Activated CD8-positive, alpha-beta memory T cell treated with anti-CD3 and anti-CD28 coated beads for 4 hours (primary cell): ENCODE data around the gene PTPRN2.
"Not testable (repeated sequence)": the region's sequence is repeated elsewhere in the genome, so short reads cannot be mapped to it uniquely, and the experiment has no call there.

Experiments used
- DNase-seq, 2 donors: peaks; one replicate each; pipeline ENCODE4 v3.0.0-alpha.2; 2020; ENCODE audit warnings: low read depth in 2 of 2

The PTPRN2 gene

DNA sequence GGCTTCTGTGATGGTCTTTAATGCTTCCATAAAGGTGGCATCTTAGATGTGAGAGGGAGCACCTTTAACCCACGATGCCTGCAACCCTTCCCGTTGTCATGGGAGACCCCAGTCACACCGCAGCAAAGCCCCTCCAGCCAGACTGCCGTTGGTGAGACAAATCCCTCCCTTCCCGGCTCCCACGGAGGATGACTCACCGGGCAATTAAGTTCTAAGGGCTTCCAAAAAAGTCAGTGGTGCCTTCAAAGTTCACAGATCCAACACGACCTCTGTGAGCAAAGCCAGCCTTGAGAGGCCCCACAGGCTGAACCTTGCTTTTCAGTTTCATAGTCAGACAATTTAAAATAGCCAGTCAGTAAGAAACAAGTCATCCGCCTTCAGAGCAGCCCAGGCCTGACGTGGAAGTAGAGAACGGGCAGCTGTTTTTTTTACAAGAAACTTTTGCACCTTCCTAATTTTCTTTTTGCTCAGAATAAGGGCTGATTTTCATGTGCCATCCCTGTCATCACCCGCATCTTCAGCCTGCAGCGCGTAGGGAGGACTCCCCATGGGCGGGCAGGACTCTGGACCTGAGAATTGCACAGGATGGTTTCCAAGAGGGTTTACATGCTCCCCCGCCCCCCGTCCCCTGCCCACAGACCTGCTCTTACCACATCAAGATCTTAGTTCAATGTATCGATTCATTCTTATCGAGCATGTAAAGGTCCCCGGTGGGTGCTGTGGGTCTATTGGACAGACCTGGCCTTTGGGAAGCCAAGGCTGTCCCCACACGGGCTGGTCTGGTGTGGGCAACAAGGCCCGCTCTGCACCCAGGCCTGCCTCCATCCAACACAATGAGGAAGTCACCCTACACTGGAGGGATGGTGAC is 916.9 kb downstream of the PTPRN2 start:
- no peak for DNase-seq

DNA sequence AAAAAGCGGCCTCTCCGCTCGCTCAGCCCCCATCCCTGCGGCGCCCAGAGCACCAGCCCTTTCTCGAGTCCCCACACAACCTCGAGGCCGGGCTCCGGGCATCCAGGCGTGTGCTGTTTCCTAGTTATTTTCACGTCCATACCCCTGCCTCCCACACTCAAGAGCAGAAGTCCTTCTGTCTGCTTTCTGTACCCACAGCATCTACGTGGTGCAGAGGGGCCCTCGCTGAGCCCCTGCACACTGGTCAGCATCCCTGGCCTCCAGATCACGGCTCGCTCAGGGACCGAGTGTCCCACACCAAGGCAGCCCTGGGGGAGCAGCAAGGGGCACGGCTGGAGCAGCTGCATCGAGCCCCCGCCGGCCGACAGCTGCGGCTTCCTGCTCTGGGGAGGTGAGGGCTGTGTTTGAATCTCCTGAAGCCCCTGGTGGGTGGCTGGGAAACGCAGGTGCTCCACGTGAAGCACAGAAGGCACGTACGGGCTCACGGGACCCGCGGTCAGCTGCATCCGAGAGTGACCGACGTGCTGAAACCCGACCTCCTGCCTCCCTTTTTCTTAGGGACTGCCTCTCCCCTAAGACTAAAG is 917.8 kb downstream of the PTPRN2 start:
- no peak for DNase-seq

DNA sequence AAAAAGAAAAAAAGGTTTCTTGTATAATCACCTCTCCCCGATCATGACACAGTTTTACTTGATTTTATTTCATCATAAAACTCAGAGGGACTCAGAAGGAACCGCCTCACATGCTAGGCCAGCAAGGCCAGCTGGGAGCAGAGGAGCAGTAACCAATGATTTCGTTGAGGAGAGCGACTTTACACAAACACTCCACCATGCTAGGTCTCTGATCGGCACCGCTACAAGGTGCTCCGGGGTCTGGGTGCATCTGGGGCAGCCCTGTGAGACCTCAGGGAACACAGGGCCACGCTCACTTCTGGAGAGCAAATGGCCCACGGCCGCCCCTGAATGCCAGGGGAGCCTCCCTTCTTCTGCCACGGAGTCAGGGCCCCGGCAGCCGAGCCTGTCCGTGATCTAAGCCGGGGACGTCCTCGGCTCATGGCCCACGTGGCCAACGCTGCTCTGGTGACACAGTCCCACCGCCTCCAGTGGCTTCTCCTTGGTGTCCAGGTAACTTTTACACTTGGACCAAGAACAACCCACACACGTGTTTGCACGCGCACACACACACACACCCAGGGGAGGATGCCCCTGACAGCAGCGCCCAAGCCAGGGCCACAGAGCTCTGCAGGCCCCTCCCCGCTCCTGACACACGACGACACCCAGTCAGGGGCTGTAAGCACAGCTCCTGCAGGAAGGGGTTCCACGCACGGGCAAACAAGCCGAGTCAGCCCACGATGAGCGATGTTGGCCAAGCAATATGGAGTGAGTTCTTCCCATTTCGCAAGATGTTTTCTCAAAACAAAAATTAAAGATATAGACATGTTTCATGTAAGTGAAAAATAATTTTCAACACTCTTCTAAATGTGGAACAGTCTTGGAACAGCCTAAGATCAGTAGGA is 918.5 kb downstream of the PTPRN2 start:
- no peak for DNase-seq

DNA sequence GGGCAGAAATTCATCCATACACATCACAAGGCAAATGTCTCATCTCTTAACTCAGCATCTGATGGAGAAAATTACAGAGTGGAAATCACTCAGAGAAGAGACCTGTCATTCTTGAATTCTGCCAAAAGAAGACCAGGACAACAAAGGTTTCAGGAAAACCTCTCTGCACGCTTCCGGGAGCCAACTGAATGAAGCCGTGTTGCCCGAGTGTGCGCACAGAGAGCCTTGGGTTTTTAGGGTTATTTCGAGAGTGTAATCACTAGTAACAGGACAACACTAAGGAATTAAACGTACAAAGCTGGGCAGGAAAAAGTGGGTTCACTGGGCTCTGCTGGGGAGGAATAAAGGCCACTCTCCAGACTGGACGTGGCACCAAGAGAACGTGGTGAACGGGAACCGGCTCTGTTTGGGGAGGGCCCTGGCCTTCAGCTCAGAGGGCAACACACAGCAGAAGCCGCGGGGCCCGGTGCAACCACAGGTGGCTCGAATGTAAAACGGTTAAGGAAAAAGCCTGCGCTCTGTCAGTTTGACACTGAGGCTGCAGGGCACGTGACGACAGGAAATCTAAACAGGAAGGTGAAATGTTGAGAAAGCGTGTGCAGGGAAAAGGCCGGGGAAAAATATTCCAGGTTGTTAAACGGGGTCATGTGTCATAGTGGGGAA is 919.3 kb downstream of the PTPRN2 start:
- DNase-seq, result no peak

DNA sequence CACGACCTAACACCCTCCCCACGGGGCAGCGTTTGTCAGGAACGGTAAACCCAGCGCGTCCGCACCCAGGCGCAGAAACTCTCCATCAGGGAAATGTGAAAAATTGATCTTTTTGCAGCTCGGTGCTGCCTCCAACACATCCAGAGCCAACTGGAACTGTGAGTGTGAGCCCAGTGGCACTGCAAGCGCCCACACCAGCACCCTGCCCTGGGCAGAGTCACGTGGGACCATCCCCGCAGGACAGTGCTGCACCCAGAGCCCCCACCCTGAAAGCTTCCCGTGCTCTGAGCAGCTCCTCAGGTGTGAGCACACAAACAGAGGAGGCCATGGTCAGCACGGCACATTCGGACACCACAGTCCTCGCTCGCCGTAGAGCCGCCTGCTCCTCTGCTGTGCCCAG is 919.9 kb downstream of the PTPRN2 start:
- DNase-seq, result no peak

DNA sequence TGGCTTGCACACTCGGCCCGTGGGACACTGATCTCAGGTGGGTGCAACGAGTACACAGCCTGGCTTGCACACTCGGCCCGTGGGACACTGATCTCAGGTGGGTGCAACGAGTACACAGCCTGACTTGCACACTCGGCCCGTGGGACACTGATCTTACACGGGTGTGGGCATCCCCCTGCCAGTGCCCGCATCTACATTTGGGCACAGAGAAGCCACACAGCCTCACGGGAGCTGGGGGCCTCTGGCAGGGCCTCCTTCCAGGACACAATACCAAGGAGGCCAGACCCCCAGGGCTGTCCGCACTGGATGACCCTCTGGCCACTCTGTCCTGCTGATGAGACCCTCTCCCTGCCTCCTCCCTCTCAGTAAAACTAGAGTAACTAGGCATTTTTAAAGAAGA is 920.4 kb downstream of the PTPRN2 start:
- no peak for DNase-seq

DNA sequence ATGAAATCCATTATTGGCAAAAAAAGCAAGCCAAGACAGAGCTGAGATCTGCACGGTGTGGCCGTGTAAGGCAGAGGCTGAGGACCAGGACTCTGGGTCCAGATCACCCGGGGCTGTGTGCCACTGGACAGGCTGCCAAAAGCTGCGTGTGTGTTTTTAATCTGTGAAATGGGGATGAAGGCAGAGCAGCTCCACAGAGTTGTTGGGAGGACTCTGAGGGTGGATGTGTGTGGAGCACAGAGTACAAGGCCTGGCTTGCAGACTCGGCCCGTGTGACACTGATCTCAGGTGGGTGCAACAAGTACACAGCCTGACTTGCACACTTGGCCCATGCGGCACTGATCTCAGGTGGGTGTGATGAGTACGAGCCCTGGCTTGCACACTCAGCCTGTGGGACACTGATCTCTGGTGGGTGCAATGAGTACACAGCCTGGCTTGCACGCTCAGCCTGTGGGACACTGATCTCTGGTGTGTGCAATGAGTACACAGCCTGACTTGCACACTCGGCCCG is 921.0 kb downstream of the PTPRN2 start:
- DNase-seq, result no peak

DNA sequence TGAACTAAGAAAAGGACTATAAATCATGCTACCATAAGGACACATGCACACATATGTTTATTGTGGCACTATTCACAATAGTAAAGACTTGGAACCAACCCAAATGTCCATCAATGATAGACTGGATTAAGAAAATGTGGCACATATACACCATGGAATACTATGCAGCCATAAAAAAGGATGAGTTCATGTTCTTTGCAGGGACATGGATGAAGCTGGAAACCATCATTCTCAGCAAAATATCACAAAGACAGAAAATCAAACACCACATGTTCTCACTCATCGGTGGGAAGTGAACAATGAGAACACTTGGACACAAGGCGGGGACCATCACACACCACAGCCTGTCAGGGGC is 922.0 kb downstream of the PTPRN2 start:
- DNase-seq, result not testable (repeated sequence)

DNA sequence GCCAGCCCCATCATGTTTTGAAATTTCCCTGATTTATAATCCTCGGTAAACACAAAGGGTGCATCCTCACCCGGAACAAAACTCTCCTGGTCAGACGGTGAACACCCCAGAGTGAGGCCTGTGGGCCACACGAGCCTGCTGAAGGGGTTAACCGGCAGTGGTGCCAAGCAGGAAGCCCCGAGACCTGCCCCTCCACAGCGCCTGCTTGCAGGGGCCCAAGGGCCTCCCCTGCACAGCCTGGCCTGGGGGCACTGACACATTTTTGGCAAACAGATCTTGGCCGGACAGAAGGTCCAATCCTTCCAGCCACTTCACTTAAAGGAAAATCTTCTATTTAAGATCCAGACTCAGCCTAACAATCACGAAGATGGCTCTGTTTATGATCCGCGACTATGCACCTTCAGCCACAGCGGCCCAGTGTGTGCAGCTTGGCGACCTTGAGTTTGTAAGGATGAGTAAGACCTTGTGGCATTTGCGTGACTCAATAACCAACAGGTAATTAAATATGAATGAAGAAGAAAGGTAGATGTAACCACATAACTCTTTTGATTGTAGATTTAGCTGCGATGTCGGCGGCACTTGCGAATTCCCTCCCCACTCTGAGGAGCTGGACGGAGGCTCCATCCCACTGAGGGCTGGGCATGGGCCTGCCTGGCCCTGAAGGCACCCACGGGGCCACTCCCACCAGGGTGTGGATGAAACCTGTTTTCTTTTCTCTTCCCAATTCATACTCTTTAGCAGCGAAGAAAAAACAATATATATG is 922.6 kb downstream of the PTPRN2 start:
- no peak for DNase-seq

DNA sequence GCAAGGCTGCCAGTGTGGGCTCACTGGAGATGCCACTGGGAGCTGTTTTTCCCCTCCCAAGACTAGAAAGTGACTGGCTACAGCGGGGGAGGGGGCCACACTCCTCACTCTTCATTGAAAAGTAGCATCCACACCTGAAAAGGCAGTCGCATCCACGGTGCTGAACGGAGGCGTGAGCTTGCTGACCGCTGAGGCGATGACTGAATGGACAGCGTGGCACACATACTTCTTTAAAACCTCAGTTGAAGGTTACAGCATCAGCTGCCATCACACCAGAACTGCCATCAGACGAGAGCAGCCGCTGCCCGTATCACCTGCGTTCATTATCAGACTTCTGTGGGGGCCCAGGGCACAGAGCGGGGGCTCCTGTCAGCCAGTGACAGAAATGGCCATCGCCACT is 923.6 kb downstream of the PTPRN2 start:
- DNase-seq, result no peak

DNA sequence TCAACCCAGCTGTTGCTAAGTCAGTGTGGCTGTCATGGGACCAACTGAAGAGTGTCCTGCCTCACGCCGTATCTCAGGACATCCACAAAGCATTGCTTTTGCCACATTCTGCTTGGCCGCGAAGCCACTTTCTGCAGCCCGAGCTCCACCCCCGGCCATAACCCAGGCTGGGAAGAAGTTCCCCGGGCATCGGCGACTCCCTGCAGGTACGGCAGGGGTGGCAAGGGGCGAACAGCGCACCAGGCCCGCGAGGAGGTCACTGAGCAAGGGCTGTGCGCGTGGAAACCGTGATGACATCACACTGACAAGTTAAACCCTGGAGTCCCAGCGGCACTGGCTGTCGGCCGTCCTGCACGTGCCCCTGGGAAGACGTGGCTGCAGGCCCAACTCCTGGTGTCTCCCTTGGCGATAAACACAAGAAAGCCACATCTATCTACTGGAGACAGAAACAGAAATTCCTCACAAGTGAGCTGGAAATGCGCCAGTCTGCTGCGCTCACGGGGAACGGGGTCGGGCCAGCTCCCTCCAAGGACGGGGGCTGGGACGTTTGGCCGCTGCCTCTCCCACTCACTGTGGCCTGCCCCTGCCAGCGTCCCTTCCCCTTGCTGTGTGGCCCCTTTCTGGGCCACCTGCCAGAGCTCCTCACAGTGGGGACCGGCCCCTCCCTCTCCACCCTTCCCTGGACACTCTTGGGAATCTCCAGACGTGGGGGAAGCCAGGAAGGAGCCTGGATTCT is 924.5 kb downstream of the PTPRN2 start:
- DNase-seq, result no peak

DNA sequence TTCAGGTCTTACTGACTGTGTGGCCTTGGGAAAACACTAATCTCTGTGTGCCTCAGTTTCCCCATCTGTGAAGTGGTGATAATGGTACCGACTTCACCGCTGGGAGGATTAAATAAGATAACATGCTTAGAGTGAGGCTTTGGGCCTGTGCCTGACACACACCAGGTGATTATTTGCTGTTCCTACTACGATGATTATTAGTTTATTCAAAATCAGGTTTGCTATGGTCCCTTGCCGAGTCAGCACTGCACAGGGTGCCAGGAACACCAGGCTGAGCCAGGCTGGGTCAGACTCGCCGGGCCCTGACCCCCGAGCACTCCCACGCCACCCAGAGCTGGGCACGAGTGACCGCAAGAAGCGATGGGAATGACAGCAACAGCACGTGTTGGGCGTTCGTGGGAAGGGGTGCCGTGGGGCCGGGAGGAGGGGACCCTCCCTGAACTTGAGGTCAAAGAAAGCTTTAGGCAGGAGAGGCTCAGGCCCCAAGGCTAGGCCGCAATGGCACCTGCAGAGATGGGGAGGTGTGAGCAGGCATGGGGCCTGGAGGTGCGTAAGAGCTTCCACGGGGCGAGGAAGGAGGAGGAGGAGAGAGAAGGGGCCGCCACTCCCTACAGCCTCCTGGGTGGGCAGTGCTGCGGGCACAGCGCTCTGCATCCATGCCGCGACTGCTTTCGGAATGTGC is 925.4 kb downstream of the PTPRN2 start:
- no peak for DNase-seq

DNA sequence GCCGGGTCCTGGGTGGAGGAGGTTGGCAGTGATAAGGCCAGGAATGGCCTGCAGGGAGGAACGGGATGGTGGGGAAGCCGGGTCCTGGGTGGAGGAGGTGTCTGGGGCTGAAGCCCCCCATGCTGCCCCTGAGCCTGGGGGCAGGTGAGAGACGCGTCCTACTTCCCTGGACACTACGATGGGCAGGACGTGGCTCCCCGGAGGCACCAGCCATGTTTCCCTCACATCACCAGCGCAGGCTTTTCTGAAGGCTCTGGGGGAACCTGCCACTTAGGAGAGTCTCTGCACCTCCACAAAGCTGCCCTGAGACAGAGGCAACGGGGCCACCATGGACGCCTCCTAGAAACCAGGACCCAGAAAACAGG is 926.0 kb downstream of the PTPRN2 start:
- no peak for DNase-seq

DNA sequence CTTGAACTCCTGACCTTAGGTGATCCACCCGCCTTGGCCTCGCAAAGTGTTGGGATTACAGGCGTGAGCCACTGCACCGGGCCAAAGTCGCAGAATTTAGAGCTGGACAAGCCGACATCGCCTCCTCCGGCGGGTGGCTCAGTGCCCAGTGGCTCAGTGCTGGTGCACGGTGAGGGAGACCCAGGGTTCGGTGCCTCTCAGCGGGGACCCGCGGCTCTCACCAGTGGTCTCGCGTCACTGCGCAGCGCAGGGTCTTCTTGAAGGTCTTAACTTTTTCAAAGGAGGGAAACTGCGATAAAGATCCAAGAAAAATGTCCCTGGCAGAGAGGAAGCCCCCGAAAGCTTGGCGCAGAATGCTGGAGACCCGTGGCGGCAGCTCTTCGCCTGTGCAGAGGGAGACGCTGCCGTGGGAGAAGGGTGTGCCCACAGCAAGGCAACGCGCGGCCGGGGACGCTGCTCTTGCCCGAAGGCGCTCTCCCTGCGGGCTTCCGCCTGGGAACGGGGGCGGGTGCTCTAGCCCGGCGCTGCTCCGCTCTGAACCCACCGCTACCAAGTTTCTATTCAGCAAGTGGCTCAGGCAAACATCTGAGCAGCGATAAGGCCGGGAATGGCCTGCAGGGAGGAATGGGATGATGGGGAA is 926.5 kb downstream of the PTPRN2 start:
- DNase-seq, result no peak

DNA sequence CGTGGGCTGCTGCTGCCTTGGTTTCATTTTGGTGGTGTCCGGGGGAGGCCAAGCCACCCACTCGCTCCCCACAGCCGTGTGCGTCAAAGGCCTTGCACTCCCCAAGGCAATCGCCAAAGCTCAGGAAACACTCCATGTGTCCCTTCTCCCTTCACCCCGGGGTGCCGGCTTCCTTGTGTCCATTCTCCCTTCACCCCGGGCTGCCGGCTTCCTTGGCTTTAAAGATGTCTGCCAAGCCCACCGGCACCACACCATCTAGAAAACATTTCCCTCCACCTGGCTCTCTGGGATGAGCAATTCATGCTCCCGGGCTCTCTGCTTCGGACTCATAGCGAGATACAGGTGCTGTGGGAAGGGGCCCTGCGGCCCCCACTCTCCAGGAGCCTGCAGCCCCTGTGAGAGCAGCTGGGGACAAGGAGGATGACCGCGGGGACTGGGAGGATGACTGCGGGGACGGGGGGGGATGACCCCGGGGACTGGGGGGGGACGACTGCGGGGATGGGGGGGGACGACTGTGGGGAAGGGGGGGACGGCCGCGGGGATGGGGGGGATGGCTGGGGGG is 928.7 kb downstream of the PTPRN2 start:
- DNase-seq, result no peak

DNA sequence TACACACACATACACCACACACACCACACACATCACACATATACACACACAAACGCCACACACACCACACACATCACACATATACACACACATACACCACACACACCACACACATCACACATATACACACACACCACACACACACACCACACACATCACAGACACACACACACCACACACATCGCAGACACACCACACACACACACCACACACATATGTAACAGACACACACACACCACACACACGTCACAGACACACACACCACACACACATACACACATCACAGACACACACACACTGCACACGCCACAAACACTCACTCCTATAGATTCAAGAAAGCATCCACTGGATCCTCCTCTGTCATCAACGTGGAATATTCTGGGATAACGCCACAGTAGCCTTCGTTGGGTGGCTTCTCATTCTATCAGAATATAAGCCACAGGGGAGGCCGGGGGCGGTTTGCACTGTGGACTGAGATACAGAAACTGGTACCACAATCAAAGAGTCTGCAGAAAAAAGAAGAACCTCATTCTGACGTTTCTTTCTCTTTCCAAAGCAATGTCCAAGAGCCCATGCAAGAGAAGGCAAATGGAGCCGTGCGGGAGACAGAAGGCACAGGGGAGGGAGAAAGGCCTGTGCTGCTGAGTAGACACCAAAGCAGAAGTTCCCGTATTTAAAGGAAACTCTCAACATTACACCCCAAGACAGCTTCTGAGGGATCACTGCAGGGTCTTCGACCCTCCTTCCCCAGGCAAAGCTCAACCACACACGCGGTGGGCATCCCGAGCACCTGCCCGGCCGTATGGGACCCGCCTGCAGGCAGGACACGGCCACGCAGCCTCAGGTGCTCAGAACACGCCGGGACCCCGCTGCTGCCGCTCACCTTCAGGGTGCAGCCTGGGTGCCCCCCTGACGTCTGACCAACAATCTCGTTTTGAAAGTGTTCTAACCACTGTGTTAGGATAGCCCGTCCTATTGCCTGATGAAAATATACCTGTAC is 929.6 kb downstream of the PTPRN2 start:
- DNase-seq, result no peak

DNA sequence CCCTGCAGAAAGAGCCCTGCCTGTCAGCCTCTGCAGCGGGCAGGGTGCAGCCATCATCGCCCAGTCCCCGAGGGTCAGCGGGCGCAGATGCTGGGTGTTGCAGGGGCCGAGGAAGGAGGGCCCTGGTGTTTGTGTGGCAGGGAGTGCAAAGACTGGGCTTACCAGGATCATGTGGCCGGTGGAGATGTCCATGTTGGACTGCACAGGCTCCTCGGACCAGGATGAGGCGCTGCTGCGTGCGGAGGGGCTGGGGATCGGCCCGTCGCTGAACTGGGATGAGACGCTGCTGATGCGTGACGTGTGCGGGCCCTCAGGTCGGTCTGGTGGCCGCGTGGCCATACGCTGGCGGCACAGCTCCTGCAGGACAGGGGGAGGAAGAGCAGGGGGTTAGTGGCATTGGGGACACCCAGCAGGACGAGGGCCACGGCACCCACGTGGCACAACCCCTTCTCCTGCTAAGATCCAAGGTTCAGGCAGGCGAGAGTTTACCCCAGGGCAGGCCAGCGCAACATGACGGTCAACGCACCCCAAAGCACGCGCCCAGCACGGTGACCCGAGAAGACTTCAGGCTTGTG is 931.3 kb downstream of the PTPRN2 start:
- DNase-seq, result no peak
